Mesendoderm (in vitro differentiated cells): ENCODE results near the gene SUGCT.
A peak's percentile ranks its signal among the peaks of the same experiment; 100 is the strongest.

ENCODE experiments used
- DNase-seq: peaks from one replicate; pipeline ENCODE4 v3.0.0; 2013
- H2AK5ac ChIP-seq: 2 replicates; pipeline ENCODE4 v1.6.1; 2013; ENCODE audit warnings: low read length, inconsistent platforms
- H2BK120ac ChIP-seq: 2 replicates; pipeline ENCODE4 v1.6.1; 2013; ENCODE audit warnings: low read depth, mild to moderate bottlenecking, low read length, moderate library complexity, mixed read lengths
- H2BK15ac ChIP-seq: replicated peaks from 2 replicates; pipeline ENCODE4 v1.6.1; 2013; ENCODE audit warnings: low read depth, mild to moderate bottlenecking, moderate library complexity
- H2BK5ac ChIP-seq: 2 replicates; pipeline ENCODE4 v1.6.1; 2013; ENCODE audit warnings: low read length, inconsistent platforms
- H3K18ac ChIP-seq: 2 replicates; pipeline ENCODE4 v1.6.1; 2013; ENCODE audit warnings: mild to moderate bottlenecking, low read length, mixed read lengths
- H3K23ac ChIP-seq: one replicate; pipeline ENCODE4 v1.6.1; 2013; ENCODE audit warnings: low read length
- H3K27ac ChIP-seq: 2 replicates; pipeline ENCODE4 v1.5.1; 2013; ENCODE audit warnings: low read depth, mild to moderate bottlenecking, inconsistent platforms, low read length, moderate library complexity
- H3K27me3 ChIP-seq: 2 replicates; pipeline ENCODE4 v1.6.1; 2013; ENCODE audit warnings: low read length, control low read depth, mild to moderate bottlenecking, inconsistent platforms; ENCODE audit not compliant: insufficient read depth, poor library complexity
- H3K36me3 ChIP-seq: 2 replicates; pipeline ENCODE4 v1.6.1; 2013; ENCODE audit warnings: low read length, inconsistent platforms; ENCODE audit not compliant: control insufficient read depth, insufficient read depth
- H3K4ac ChIP-seq: one replicate; pipeline ENCODE4 v1.6.1; 2013; ENCODE audit warnings: low read depth, mild to moderate bottlenecking, low read length, moderate library complexity
- H3K4me1 ChIP-seq: 2 replicates; pipeline ENCODE4 v1.6.1; 2013; ENCODE audit warnings: low read depth, low read length, inconsistent platforms; ENCODE audit not compliant: control insufficient read depth
- H3K4me2 ChIP-seq: 2 replicates; pipeline ENCODE4 v1.6.1; 2013; ENCODE audit warnings: low read length
- H3K4me3 ChIP-seq: 2 replicates; pipeline ENCODE4 v1.5.1; 2013; ENCODE audit warnings: mild to moderate bottlenecking, low read length
- H3K56ac ChIP-seq: one replicate; pipeline ENCODE4 v1.6.1; 2013; ENCODE audit warnings: low read length
- H3K79me1 ChIP-seq: 2 replicates; pipeline ENCODE4 v1.6.1; 2013; ENCODE audit warnings: low read length, inconsistent platforms
- H3K79me2 ChIP-seq: 2 replicates; pipeline ENCODE4 v1.6.1; 2013; ENCODE audit warnings: mild to moderate bottlenecking, low read length; ENCODE audit not compliant: control insufficient read depth, insufficient read depth
- H3K9ac ChIP-seq: 2 replicates; pipeline ENCODE4 v1.6.1; 2013; ENCODE audit warnings: low read length, inconsistent platforms
- H4K5ac ChIP-seq: one replicate; pipeline ENCODE4 v1.6.1; 2013; ENCODE audit warnings: low read length
- H4K8ac ChIP-seq: one replicate; pipeline ENCODE4 v1.6.1; 2013; ENCODE audit warnings: low read depth, mild to moderate bottlenecking, control low read depth, low read length, moderate library complexity
- WGBS: extraction: QIAGEN DNeasy Blood & Tissue Kit; methylation state at CpG from one replicate; pipeline ENCODE4 v1.1.7; 2013; ENCODE audit warnings: low lambda C conversion rate, missing lambda C conversion rate; ENCODE audit not compliant: insufficient coverage; ENCODE audit errors: extremely low coverage; 5-methylcytosine and 5-hydroxymethylcytosine counted together

SUGCT gene

GRCh38 chr7:40489844-40490602 is 355.2 kb downstream of the SUGCT start:
- no CpG with 5 or more reads among the region's 2 CpGs for WGBS

GRCh38 chr7:40490603-40490924 is 355.8 kb downstream of the SUGCT start:
- Histone ChIP-seq H3K79me1 (no peaks in the 10 kb centered on the region), H3K27me3 (no peaks in the 10 kb centered on the region), H3K9ac (no peak overlapping the region), H2BK5ac (no peak overlapping the region), H2BK15ac (no peak overlapping the region), H3K79me2 (no peaks in the 10 kb centered on the region), H3K23ac (no peak overlapping the region), H4K8ac (no peak overlapping the region), H2AK5ac (no peak overlapping the region), H3K4me2 (no peak overlapping the region), H3K4me3 (no peak overlapping the region), H3K56ac (no peak overlapping the region), H4K5ac (no peak overlapping the region), H2BK120ac (no peak overlapping the region), H3K4ac (no peak overlapping the region), H3K18ac (no peak overlapping the region), H3K36me3 (no peaks in the 10 kb centered on the region), H3K4me1 (no peaks in the 10 kb centered on the region), H3K27ac (no peak overlapping the region)
- DNase-seq, result no peak

More at GRCh38 chr7:40489844-40490602, 355.2 kb downstream of the SUGCT start:
- Histone ChIP-seq H3K27ac (no peak overlapping the region), H3K4me1 (no peaks in the 10 kb centered on the region), H2BK15ac (no peak overlapping the region), H3K9ac (no peak overlapping the region), H3K79me1 (no peaks in the 10 kb centered on the region), H2AK5ac (no peak overlapping the region), H4K5ac (no peak overlapping the region), H2BK5ac (no peak overlapping the region), H3K56ac (no peak overlapping the region), H3K18ac (no peak overlapping the region), H3K4ac (no peak overlapping the region), H3K4me3 (no peak overlapping the region), H2BK120ac (no peak overlapping the region), H3K23ac (no peak overlapping the region), H3K4me2 (no peak overlapping the region), H3K79me2 (no peaks in the 10 kb centered on the region), H3K36me3 (no peaks in the 10 kb centered on the region), H3K27me3 (no peaks in the 10 kb centered on the region), H4K8ac (no peak overlapping the region)
- peak; percentile 7 for DNase-seq

- H3K4me1 ChIP-seq, result no peaks in the 10 kb centered on the region
- no CpG with 5 or more reads among the region's 4 CpGs for WGBS
- no peak overlapping the region for H2AK5ac ChIP-seq
- no peak for DNase-seq
- no peak overlapping the region for H2BK120ac ChIP-seq
- no peaks in the 10 kb centered on the region for H3K79me1 ChIP-seq
- no peak overlapping the region for H3K27ac ChIP-seq
- H3K36me3 ChIP-seq, result no peaks in the 10 kb centered on the region
- H3K18ac ChIP-seq, result no peak overlapping the region
- H3K9ac ChIP-seq, result no peak overlapping the region
- no peak overlapping the region for H3K56ac ChIP-seq
- no peak overlapping the region for H3K4me3 ChIP-seq
- H3K27me3 ChIP-seq, result no peaks in the 10 kb centered on the region
- H3K4me2 ChIP-seq, result no peak overlapping the region
- no peaks in the 10 kb centered on the region for H3K79me2 ChIP-seq
- no peak overlapping the region for H3K4ac ChIP-seq
- no peak overlapping the region for H3K23ac ChIP-seq
- H4K5ac ChIP-seq, result no peak overlapping the region
- no peak overlapping the region for H2BK15ac ChIP-seq
- no peak overlapping the region for H2BK5ac ChIP-seq
- no peak overlapping the region for H4K8ac ChIP-seq
These were observed 358.1 kb downstream of the SUGCT start for GRCh38 chr7:40492946-40493345.

GRCh38 chr7:40493609-40494051 is 358.8 kb downstream of the SUGCT start:
- H3K4me1 ChIP-seq, result no peaks in the 10 kb centered on the region
- H3K4me2 ChIP-seq, result no peak overlapping the region
- no peak overlapping the region for H4K8ac ChIP-seq
- no peak overlapping the region for H2BK120ac ChIP-seq
- H3K79me1 ChIP-seq, result no peaks in the 10 kb centered on the region
- H3K36me3 ChIP-seq, result no peaks in the 10 kb centered on the region
- no peak overlapping the region for H3K27ac ChIP-seq
- H3K18ac ChIP-seq, result no peak overlapping the region
- no peak overlapping the region for H3K23ac ChIP-seq
- no peak overlapping the region for H4K5ac ChIP-seq
- H2BK5ac ChIP-seq, result no peak overlapping the region
- no peak overlapping the region for H2AK5ac ChIP-seq
- H3K4me3 ChIP-seq, result no peak overlapping the region
- H3K56ac ChIP-seq, result no peak overlapping the region
- no peaks in the 10 kb centered on the region for H3K27me3 ChIP-seq
- no peaks in the 10 kb centered on the region for H3K79me2 ChIP-seq
- H3K4ac ChIP-seq, result no peak overlapping the region
- no peak overlapping the region for H2BK15ac ChIP-seq
- WGBS, result no CpG with 5 or more reads among the region's 5 CpGs
- DNase-seq, result no peak
- no peak overlapping the region for H3K9ac ChIP-seq

DNA sequence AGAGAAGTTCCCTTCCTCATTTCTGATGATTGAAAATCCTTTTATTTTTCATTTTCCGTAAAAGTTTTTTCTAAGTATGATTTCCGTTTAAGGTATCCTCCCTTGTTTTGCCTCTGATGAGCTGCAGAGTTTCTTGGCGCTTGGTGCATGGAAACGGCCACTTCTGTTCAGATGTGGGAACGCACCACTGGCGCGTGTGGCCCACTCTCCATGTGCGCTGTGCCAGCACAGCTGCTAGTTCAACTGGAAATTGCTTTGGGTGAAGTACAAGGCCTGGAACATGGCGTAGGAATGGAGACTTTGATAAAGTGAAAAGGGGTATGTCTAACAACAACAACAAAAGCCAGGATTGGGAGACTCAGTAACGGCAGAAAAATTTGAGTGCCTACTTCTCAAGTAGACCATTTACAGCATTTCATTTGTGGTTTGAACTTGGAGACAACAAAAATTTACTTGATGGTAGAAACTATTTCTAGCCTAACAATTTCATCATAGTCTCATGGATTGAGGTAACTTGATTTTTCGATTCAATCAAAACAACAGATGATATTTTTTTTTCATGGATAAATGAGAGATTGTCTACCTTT is 364.2 kb downstream of the SUGCT start:
- DNase-seq, result no peak
- no peak overlapping the region for H3K4me3 ChIP-seq

DNA sequence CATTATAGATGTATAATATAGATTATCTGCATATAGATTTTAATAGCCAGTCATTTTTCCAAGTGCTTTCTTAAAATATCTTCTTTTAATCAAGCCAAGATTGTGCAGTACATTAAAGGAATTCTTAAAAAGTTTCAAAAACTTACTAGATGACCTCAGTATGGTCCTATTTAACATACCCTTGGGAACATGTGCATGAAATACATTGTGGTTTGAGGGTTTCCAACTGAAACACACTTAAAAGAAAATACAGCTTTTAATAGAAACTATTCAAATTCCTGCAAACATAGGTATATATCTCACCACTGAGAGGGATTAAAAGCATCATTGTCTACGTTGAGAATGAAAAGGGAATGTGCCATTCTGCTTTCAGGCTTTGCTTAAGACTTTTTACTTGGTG is 364.9 kb downstream of the SUGCT start:
- Histone ChIP-seq H4K8ac (no peak overlapping the region), H3K79me2 (no peaks in the 10 kb centered on the region), H3K4me2 (no peak overlapping the region)

More for the DNA sequence above, 364.2 kb downstream of the SUGCT start:
- Histone ChIP-seq H3K4me1 (no peaks in the 10 kb centered on the region), H4K8ac (no peak overlapping the region), H3K79me1 (no peaks in the 10 kb centered on the region), H3K56ac (no peak overlapping the region), H3K36me3 (no peaks in the 10 kb centered on the region), H2BK15ac (no peak overlapping the region), H3K27me3 (no peaks in the 10 kb centered on the region), H3K27ac (no peak overlapping the region), H3K79me2 (no peaks in the 10 kb centered on the region), H2AK5ac (no peak overlapping the region), H3K4me2 (no peak overlapping the region), H2BK5ac (no peak overlapping the region), H3K18ac (no peak overlapping the region), H4K5ac (no peak overlapping the region), H3K23ac (no peak overlapping the region), H3K9ac (no peak overlapping the region), H2BK120ac (no peak overlapping the region), H3K4ac (no peak overlapping the region)
- no CpG with 5 or more reads among the region's 11 CpGs for WGBS

More for the DNA sequence above, 364.9 kb downstream of the SUGCT start:
- Histone ChIP-seq H3K36me3 (no peaks in the 10 kb centered on the region), H3K27ac (no peak overlapping the region), H3K18ac (no peak overlapping the region), H3K9ac (no peak overlapping the region), H2BK120ac (no peak overlapping the region), H2AK5ac (no peak overlapping the region), H3K4me3 (no peak overlapping the region), H3K56ac (no peak overlapping the region), H4K5ac (no peak overlapping the region), H3K4me1 (no peaks in the 10 kb centered on the region), H3K79me1 (no peaks in the 10 kb centered on the region), H2BK15ac (no peak overlapping the region), H3K27me3 (no peaks in the 10 kb centered on the region), H2BK5ac (no peak overlapping the region), H3K23ac (no peak overlapping the region), H3K4ac (no peak overlapping the region)
- WGBS, result no CpG with 5 or more reads among the region's 1 CpG
- no peak for DNase-seq
